NCI-H774 (cell line): Measurements from ENCODE around the gene GTF3C5.
"Not testable (repeated sequence)": the region's sequence is repeated elsewhere in the genome, so short reads cannot be mapped to it uniquely, and the experiment has no call there.

ENCODE experiments used
- DNase-seq: peaks from one replicate; lab custom pipeline; 2025; lab: John Stamatoyannopoulos, UW

GTF3C5 gene

GRCh38 chr9:133090752-133091385 lies 60.1 kb downstream of the GTF3C5 start:
- DNase-seq: no peak

GRCh38 chr9:133094351-133094750 lies 63.6 kb downstream of the GTF3C5 start:
- DNase-seq: not testable (repeated sequence)

- DNase-seq: no peak
These were observed 64.1 kb downstream of the GTF3C5 start for GRCh38 chr9:133094842-133095393.

- no peak for DNase-seq
These were observed 67.4 kb downstream of the GTF3C5 start for GRCh38 chr9:133098104-133098754.

- DNase-seq: no peak
These were observed 68.1 kb downstream of the GTF3C5 start for GRCh38 chr9:133098871-133099270.

- DNase-seq: no peak
These were observed 69.1 kb downstream of the GTF3C5 start for GRCh38 chr9:133099726-133100505.

GRCh38 chr9:133100506-133101355 lies 69.9 kb downstream of the GTF3C5 start:
- DNase-seq: no peak

- DNase-seq: no peak
These were observed 70.8 kb downstream of the GTF3C5 start for GRCh38 chr9:133101356-133102189.

GRCh38 chr9:133102190-133103021 lies 71.6 kb downstream of the GTF3C5 start:
- DNase-seq: no peak

GRCh38 chr9:133103183-133103986 lies 72.6 kb downstream of the GTF3C5 start:
- no peak for DNase-seq

- DNase-seq: no peak
These were observed 73.2 kb downstream of the GTF3C5 start for GRCh38 chr9:133103987-133104505.

- DNase-seq: no peak
These were observed 74.1 kb downstream of the GTF3C5 start for GRCh38 chr9:133104718-133105460.

GRCh38 chr9:133105461-133105770 lies 74.6 kb downstream of the GTF3C5 start:
- DNase-seq: no peak

GRCh38 chr9:133106511-133107244 lies 75.9 kb downstream of the GTF3C5 start:
- DNase-seq: no peak

GRCh38 chr9:133107245-133107722 lies 76.5 kb downstream of the GTF3C5 start:
- no peak for DNase-seq
